ENCODE measurements around the gene ZNF710. TPM values are rescaled to one million over a fixed set of nuclear protein-coding genes. Genes with fewer than 3 reads are reported as not detected.

Gene ZNF710
- total RNA-seq, 2 donors from 2014 or later = 11.7 to 14.4 TPM

DNA sequence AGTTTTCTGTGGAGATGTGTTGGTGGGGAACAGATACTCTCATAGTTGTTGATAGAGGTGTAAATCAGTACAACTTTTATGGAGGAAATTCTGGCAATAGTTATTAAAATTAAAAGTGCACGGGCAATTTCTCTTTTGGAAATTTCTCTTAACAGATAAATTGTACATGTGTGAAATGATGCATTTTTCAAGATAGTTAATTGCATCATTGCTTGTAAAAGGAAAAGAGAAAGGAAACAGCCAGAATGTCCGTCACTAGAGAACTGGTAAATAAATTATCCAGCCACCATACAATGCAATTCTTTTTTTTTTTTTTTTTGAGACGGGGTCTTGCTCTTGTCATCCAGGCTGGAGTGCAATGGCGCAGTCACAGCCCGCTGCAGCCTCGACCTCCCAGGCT, 14.2 kb downstream of the ZNF710 start:
- H3K27me3 Mint-ChIP-seq = no peaks in the 10 kb centered on the region
- no peaks in the 10 kb centered on the region for H3K36me3 Mint-ChIP-seq (ENCODE audit: low read depth)
- no peaks in the 10 kb centered on the region for H3K9me3 ChIP-seq (ENCODE audit: control insufficient read depth, low read length, poor library complexity, severe bottlenecking)
- ATAC-seq = no peak
- peaks cover 32% of the 10 kb centered on the region for H3K4me1 Mint-ChIP-seq
- no peak for DNase-seq
- H3K27ac Mint-ChIP-seq = no peak overlapping the region
- no peak overlapping the region for H3K4me3 Mint-ChIP-seq

DNA sequence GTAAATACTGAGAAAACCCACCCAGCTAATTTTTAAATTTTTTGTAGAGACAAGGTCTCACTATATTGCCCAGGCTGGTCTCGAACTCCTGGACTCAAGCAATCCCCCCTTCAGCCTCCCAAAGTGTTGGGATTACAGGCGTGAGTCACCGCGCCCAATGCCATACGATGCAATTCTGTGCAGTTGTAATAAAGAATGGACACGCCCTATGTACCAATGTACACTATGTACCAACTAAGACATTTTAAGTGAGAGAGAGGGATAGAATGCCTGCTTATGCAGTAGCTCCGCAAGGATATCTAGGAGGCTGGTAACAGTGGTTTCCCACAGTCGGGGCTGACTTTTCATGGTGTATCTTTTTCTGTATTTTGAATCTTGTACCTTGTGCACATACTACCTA, 14.6 kb downstream of the ZNF710 start:
- no peaks in the 10 kb centered on the region for H3K9me3 ChIP-seq (ENCODE audit: control insufficient read depth, low read length, poor library complexity, severe bottlenecking)
- ATAC-seq = no peak
- Mint-ChIP-seq H3K4me1 (peaks cover 34% of the 10 kb centered on the region), H3K27me3 (no peaks in the 10 kb centered on the region), H3K36me3 (ENCODE audit: low read depth) (no peaks in the 10 kb centered on the region), H3K27ac (no peak overlapping the region), H3K4me3 (no peak overlapping the region)
- no peak for DNase-seq

DNA sequence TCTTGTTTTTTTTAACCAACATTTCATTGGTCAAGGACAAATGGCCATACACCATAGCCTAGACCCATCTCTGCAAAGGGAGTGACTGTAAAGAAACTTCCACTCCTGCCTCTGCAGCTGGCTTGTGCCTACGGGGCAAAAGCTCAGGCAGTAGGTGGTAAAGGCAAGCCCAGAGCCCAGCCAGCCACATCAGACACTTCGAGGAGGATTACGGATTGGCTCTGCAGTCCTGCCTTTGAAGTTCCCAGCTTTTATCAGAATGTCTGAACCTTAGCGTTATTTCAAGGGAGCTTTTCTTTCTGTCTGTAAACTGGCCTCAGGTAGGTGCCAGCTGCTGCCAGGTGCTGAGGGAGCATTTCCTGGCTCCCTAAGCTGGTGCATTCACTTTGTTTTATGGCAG, 15.6 kb downstream of the ZNF710 start:
- DNase-seq (no peak), ATAC-seq (peak; percentile 41)
- Mint-ChIP-seq H3K27ac (no peak overlapping the region), H3K4me1 (peaks cover 34% of the 10 kb centered on the region), H3K36me3 (ENCODE audit: low read depth) (no peaks in the 10 kb centered on the region), H3K4me3 (no peak overlapping the region), H3K27me3 (no peaks in the 10 kb centered on the region)
- no peaks in the 10 kb centered on the region for H3K9me3 ChIP-seq (ENCODE audit: control insufficient read depth, low read length, poor library complexity, severe bottlenecking)

DNA sequence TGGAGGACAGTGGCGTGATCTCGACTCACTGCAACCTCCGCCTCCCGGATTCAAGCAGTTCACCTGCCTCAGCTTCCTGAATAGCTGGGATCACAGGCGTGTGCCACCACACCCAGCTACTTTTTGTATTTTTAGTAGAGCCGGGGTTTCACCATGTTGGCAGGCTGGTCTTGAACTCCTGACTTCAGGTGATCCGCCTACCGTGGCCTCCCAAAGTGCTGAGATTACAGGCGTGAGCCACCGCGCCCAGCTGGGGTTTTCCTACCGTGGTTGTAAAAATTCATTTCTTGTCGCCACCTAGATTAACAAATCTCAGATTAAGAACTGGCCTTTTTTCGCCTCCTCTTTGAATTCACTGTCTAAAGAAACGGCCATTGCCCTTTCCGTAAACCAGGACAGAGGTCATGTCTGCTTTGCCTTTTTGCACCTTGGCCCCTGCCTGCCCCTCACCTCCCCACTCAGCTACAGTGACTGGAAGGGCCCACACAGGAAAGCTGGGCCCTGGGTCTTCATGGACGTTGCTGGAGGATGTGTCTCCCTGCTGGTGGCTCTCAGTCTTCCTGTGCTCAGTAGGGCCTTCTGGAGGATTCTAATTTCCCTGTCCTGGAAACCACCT, 17.2 kb downstream of the ZNF710 start:
- Mint-ChIP-seq H3K36me3 (ENCODE audit: low read depth) (no peaks in the 10 kb centered on the region), H3K27me3 (no peaks in the 10 kb centered on the region), H3K4me3 (no peak overlapping the region), H3K27ac (peak overlapping the region; percentile 56), H3K4me1 (peaks cover 29% of the 10 kb centered on the region)
- no peaks in the 10 kb centered on the region for H3K9me3 ChIP-seq (ENCODE audit: control insufficient read depth, low read length, poor library complexity, severe bottlenecking)
- ATAC-seq = no peak
- DNase-seq = no peak

DNA sequence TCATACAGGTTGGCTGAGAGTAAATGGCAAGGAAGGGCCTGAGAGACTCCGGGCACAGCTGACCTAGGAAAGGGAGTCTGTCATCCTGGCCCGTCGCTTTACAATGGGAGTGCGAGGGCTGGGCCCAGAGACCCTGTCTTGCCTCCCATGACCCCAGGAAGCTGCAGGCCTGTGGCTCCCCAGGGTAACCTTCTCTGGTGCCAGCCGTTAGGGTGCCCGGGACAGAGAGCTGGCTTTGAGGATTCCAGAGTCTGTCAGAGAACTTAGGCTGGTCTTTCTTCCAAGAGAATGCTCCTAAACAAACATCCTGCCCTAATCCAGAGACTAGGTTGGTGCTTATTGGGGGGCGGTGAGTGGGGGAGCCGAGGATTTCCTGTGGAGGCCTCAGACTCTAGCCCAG, 18.5 kb downstream of the ZNF710 start:
- no peak overlapping the region for H3K4me3 Mint-ChIP-seq
- H3K4me1 Mint-ChIP-seq = peaks cover 26% of the 10 kb centered on the region
- no peak for ATAC-seq
- no peaks in the 10 kb centered on the region for H3K36me3 Mint-ChIP-seq (ENCODE audit: low read depth)
- no peak overlapping the region for H3K27ac Mint-ChIP-seq
- no peak for DNase-seq
- no peaks in the 10 kb centered on the region for H3K9me3 ChIP-seq (ENCODE audit: control insufficient read depth, low read length, poor library complexity, severe bottlenecking)
- H3K27me3 Mint-ChIP-seq = no peaks in the 10 kb centered on the region

DNA sequence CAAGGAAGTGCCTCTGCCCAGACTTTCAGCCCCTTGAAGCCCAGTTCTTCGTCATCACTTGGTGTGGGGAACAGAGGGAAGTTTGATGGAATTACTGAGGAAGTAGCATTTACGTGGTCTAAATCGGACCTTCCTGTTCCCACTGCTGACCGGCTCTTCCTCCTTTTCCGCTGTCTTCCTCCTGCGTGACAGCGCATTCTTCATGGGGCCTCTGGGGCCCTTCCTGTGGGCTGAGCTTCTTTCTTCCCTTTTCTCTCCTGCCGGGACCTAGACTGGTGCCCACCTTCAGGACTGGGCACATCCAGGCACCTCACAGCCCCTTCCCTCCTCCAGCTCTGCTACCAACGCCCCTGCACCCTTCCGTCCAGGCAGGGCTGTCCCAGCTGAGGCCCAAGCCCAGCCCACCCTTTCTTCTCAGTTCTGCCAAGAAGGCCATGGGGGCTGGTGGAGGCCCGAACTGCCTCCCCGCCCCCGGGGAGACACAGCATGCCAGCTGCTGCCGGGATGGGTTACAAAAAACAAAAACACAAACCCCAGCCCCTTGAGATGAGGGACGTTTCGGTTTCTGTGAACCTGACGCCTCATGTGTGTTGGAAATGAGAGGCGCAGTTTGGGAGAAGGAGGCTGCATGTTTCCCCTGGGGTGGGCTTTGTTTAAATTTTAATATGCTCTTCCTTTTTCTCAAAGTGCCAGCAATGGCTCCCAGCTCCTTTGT, 19.1 kb downstream of the ZNF710 start:
- H3K4me1 Mint-ChIP-seq = peaks cover 32% of the 10 kb centered on the region
- H3K9me3 ChIP-seq (ENCODE audit: control insufficient read depth, low read length, poor library complexity, severe bottlenecking) = no peaks in the 10 kb centered on the region
- ATAC-seq (no peak), DNase-seq (no peak)
- H3K36me3 Mint-ChIP-seq (ENCODE audit: low read depth) = no peaks in the 10 kb centered on the region
- no peaks in the 10 kb centered on the region for H3K27me3 Mint-ChIP-seq
- H3K4me3 Mint-ChIP-seq = no peak overlapping the region
- H3K27ac Mint-ChIP-seq = no peak overlapping the region

DNA sequence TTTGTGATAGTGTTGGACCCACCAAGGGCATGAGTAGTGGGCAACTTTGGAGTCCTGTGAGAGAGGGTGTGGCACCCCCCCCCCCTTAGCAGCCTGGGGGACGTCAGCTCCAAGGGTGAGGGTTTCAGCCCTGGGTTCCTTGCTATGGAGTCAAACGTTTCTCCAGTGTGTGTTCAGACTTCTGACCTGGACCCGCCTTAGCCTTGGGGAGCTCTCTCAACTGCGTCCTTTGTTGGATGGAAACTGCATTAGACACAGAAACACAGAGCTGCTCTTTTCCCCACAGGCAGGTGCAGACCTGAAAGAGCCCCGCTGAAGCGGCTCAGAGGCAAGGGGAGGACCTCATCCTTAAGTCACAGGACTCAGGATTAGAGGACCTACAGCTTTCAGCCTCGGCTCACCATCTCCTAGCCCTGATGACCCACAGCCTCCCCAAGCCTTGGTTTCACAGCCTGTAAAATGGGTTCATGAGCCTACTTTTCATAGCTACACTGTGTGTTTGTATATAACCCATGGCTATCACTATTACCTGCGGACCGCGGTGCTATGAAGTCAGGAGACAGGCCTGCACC, 19.9 kb downstream of the ZNF710 start:
- no peak for DNase-seq
- H3K4me1 Mint-ChIP-seq = peaks cover 32% of the 10 kb centered on the region
- no peak for ATAC-seq
- no peaks in the 10 kb centered on the region for H3K27me3 Mint-ChIP-seq
- no peak overlapping the region for H3K4me3 Mint-ChIP-seq
- H3K9me3 ChIP-seq (ENCODE audit: control insufficient read depth, low read length, poor library complexity, severe bottlenecking) = no peaks in the 10 kb centered on the region
- no peaks in the 10 kb centered on the region for H3K36me3 Mint-ChIP-seq (ENCODE audit: low read depth)
- peak overlapping the region; percentile 66 for H3K27ac Mint-ChIP-seq

DNA sequence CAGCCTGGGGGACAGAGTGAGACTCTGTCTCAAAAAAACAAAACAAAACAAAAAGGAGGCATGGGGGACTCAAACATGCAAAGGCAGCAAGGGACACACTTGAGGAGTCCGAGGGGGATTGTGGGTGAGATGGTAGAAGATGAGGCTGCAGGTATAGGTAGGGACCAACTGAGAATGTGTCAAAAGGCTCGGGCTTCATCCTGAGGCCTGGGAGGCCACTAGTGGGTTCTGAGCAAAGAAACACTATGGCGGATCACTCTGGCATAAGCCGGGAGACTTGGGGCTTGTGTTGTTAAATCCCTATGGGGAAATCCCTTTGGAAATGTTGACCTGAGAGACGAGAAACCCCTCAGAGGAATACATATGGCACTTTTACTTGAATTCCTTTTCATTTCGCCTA, 21.2 kb downstream of the ZNF710 start:
- DNase-seq (no peak), ATAC-seq (no peak)
- H3K9me3 ChIP-seq (ENCODE audit: control insufficient read depth, low read length, poor library complexity, severe bottlenecking) = no peaks in the 10 kb centered on the region
- Mint-ChIP-seq H3K27ac (no peak overlapping the region), H3K36me3 (ENCODE audit: low read depth) (no peaks in the 10 kb centered on the region), H3K4me3 (no peak overlapping the region), H3K27me3 (no peaks in the 10 kb centered on the region), H3K4me1 (peaks cover 25% of the 10 kb centered on the region)

DNA sequence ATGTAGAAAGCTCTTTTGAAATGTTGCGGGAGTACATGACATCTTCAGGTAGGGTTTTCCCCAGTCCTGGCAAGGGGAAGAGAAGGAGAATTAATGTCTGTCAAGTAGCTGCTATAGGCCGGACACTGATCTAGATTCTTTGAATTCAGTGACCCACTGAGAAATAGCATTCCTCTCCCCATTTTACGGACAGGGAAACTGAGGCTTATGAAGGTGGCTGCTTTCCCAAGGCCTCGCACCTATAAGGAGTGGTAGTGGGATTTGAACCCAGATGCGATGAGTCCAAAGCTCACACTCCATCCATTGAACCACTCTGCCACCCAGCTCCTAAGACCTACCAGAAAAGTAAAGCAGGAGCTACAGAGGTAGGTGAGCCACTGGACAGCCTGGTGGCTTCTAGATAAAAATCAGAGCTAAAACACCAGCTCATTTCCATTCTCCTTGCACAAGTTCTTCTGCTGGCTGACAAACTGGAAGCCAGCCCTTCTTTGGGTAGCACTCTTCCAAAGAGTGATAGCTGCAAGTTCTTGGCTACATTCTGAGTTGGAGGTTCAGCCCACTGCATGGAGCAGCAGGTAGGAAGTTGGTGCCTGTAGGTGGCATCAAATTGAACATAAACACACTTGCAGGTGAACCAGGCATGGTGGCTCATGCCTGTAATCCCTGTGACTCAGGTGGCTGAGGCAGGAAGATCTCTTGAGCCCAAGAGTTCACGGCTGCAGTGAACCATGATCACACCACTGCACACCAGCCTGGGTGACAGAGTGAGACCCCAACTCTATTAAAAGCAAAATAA, 22.0 kb downstream of the ZNF710 start:
- Mint-ChIP-seq H3K4me1 (peaks cover 19% of the 10 kb centered on the region), H3K4me3 (no peak overlapping the region), H3K27me3 (no peaks in the 10 kb centered on the region), H3K36me3 (ENCODE audit: low read depth) (no peaks in the 10 kb centered on the region), H3K27ac (no peak overlapping the region)
- ATAC-seq (no peak), DNase-seq (no peak)
- H3K9me3 ChIP-seq (ENCODE audit: control insufficient read depth, low read length, poor library complexity, severe bottlenecking) = no peaks in the 10 kb centered on the region

DNA sequence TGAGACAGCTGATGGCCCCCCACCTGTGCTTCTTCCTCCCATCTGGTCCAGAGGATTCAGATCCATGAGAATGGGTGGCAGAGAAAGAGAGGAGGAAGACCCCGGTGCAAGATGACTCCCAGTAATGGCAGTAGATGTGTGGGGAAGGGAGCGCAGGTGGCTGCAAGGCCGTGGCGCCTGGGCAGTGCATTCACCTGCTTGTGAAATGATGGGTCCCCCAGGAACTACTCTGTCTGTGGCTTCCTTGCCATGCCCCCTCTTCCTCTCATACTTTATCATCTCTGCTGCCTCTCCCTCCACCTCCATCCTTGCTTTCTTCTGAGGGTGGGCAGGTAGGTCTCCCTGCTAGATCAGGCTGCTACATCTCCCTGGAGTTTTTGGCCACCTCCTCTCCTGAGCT, 23.3 kb downstream of the ZNF710 start:
- Mint-ChIP-seq H3K27ac (no peak overlapping the region), H3K4me1 (peaks cover 23% of the 10 kb centered on the region), H3K27me3 (no peaks in the 10 kb centered on the region), H3K4me3 (no peak overlapping the region), H3K36me3 (ENCODE audit: low read depth) (peaks cover 2% of the 10 kb centered on the region)
- no peak for ATAC-seq
- no peak for DNase-seq
- no peaks in the 10 kb centered on the region for H3K9me3 ChIP-seq (ENCODE audit: control insufficient read depth, low read length, poor library complexity, severe bottlenecking)

DNA sequence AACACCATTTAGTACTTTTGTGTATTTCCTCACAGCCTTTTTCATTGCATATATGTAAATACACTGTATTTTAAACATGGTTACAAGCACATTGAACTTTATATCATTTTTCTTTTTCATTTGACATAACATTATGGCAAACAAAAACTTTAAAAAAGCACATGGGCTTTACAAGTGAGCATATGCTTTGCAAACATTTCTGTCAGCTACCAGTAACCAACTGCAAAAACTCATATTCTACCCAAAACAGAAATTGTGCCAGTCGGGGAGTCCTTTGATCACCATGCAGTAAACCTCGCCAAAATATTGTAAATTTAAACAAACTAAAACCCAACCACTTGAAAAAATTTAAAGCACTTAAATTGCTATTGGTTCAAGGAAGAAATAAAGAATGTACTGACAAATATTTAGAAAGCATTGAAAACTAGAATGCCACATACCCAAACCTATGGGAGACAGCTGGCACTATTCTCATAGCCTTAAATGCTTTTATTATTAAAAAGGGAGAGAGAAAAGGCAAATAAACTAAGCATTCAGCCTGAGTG, 24.4 kb downstream of the ZNF710 start:
- Mint-ChIP-seq H3K27me3 (no peaks in the 10 kb centered on the region), H3K4me3 (no peak overlapping the region), H3K4me1 (peaks cover 21% of the 10 kb centered on the region), H3K27ac (no peak overlapping the region), H3K36me3 (ENCODE audit: low read depth) (peaks cover 2% of the 10 kb centered on the region)
- ATAC-seq (no peak), DNase-seq (no peak)
- H3K9me3 ChIP-seq (ENCODE audit: control insufficient read depth, low read length, poor library complexity, severe bottlenecking) = no peaks in the 10 kb centered on the region

DNA sequence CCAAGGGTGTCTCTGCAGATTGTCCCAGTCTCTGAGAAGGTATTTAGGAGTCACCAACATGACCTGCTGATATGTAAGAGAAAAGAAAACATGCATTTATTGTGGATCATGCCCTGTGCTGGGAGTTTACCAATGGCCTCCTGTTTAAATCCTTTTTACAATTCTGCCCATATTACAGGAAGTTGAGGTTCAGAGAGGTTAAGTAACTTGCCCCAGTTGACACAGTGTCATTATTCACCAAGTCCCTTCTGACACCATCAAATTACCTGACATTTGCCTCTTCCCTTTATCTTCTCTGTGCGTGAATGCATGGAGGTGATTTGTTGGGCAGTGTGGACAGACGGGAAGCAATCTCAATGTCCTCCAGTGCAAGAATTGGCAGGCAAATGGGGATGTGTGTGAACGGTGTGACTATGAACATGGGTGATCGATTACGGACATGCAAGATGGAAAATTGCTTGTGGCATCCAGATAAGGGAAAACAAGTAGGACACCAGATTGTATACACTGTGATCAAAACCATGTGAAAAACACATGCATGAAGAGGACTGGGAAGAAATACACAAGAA, 27.3 kb downstream of the ZNF710 start:
- ATAC-seq = no peak
- no peak overlapping the region for H3K4me3 Mint-ChIP-seq
- peaks cover 28% of the 10 kb centered on the region for H3K4me1 Mint-ChIP-seq
- no peaks in the 10 kb centered on the region for H3K9me3 ChIP-seq (ENCODE audit: control insufficient read depth, low read length, poor library complexity, severe bottlenecking)
- H3K36me3 Mint-ChIP-seq (ENCODE audit: low read depth) = peaks cover 2% of the 10 kb centered on the region
- no peak overlapping the region for H3K27ac Mint-ChIP-seq
- no peak for DNase-seq
- no peaks in the 10 kb centered on the region for H3K27me3 Mint-ChIP-seq

DNA sequence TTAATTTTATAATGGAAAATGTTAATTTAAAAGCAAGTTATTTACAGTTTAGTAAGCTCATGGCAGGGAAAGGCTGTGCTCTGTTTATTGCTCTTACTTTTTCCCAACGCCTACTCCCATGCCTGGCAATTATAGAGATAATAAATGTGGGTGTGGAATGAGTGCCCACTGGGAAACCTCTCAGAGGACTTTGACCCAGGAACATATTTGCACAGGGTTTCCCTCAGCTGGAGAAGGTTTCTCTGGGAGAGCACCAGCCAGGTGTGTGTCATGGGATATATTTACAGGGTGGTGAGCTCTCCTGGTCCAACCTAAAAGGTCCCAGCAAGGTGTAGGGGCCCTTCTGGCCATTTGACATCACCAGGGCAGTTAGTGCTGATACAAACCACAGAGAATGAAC, 27.9 kb downstream of the ZNF710 start:
- Mint-ChIP-seq H3K4me1 (peaks cover 33% of the 10 kb centered on the region), H3K36me3 (ENCODE audit: low read depth) (peaks cover 2% of the 10 kb centered on the region), H3K4me3 (no peak overlapping the region), H3K27me3 (no peaks in the 10 kb centered on the region), H3K27ac (no peak overlapping the region)
- DNase-seq (no peak), ATAC-seq (no peak)
- no peaks in the 10 kb centered on the region for H3K9me3 ChIP-seq (ENCODE audit: control insufficient read depth, low read length, poor library complexity, severe bottlenecking)

Data from T-helper 17 cell (primary cell).